Measurements from ENCODE around the gene PAPOLA.

- no peak for TF ChIP-seq CTCF (IDR thresholded peaks at IDR 0.05)
- TF ChIP-seq POLR2A (IDR thresholded peaks at IDR 0.05): no peak
Measured at GRCh38 chr14:96586056-96586455, 83.9 kb downstream of the PAPOLA start.

All from Peyer's patch (tissue), 4 donors.